ENCODE measurements around the gene CNTN2. TPM values are rescaled to one million over a fixed set of nuclear protein-coding genes. Genes with fewer than 3 reads are reported as not detected.
A peak's percentile ranks its signal among the peaks of the same experiment; 100 is the strongest.

The CNTN2 gene
- total RNA-seq, 1 donor from 2014 or later: 8.0 TPM

DNA sequence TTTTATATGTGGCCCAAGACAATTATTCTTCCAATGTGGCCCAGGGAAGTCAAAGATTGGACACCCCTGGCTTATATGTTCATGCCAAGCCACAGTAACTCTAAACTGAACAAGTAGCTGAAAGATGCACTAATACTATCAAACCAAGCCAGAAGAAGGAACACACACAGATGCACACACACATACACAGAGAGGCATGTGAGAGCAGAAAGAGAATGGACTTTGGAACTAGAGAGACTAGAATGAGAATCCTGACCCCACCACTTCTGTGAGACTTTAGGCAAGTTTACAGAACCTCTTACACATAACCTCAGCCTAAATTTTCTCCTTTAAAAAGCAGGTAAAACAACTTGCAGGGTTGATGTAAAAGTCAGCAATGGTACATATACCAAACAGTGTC lies 52.4 kb downstream of the CNTN2 start:
- intact Hi-C loops (cut with DNase I): loop anchor here (2.0 kb wide), 1 partner anchor 21 kb away; no protein-coding TSS in a partner anchor
- DNase-seq (ENCODE audit: low spot score) (no peak), ATAC-seq (no peak)

DNA sequence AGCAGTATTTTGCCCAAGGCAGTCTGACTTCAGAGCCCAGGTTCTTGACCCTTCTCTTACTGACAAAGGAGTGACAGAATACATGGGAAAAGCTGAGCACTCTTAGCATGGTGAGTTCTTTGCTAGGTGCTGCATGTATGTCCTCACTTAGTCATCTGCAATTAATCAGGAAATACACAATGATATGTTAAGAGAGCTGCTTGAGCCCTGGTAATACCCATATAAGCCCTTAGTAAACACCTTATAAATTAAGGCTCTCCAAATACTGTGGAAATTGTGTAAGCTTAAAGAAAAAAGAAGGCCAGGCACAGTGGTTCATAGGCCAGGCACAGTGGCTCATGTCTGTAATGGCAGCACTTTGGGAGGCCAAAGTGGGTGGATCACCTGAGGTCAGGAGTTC lies 55.2 kb downstream of the CNTN2 start:
- intact Hi-C loops (cut with DNase I): no loop called here
- DNase-seq (ENCODE audit: low spot score) (no peak), ATAC-seq (no peak)

DNA sequence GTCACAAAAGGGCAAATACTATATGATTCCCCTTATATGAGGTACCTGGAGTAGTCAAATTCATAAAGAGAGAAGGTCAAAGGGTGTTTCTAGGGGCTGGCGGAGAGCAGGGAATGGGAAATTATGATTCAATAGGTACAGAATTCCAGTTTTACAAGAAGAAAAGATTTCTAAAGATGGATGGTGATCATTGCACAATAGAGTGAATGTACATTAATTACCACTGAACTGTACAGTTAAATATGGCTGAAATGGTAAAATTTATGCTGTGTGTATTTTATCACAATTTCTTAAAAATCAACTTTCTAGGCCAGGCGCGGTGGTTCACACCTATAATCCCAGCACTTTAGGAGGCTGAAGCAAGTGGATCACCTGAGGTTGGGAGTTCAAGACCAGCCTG lies 59.4 kb downstream of the CNTN2 start:
- ATAC-seq (no peak), DNase-seq (ENCODE audit: low spot score) (no peak)
- intact Hi-C loops (cut with DNase I): no loop called here

DNA sequence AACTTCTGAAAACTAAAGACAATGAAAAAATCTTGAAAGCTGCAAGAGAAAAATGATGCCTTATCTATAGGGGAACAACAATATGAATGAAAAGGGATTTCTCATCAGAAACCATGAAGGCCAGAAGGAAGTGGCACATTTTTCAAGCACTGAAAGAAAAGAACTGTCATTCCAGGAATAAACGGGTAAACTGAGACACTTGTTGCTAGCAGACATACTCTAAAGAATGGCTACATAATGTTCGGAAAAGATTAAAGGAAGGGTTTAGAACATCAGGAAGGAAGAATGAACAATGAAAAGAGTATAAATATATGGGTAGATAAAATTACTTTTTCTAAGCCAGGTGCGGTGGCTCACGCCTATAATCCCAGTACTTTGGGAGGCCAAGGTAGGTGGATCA lies 64.3 kb downstream of the CNTN2 start:
- ATAC-seq: no peak
- no peak for DNase-seq (ENCODE audit: low spot score)
- intact Hi-C loops (cut with DNase I): no loop called here

DNA sequence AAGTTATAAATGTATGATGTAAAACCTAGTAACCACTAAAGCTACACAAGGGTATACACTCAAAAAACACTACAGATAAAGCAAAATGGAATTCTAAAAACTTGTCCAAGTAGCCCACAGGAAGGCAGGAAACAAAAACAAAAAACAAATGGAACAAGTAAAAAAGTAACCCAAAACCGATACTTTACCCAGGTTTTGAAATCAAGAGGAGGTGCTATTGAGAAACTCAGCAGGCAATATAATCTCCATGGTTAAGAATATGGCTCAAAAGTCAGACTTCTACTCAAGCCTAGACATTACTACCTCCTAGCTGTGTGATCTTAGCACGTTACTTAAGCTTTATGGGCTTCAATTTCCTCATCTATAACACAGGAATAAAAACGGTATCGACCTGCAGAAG lies 65.5 kb downstream of the CNTN2 start:
- DNase-seq (ENCODE audit: low spot score) (no peak), ATAC-seq (no peak)
- intact Hi-C loops (cut with DNase I): no loop called here

DNA sequence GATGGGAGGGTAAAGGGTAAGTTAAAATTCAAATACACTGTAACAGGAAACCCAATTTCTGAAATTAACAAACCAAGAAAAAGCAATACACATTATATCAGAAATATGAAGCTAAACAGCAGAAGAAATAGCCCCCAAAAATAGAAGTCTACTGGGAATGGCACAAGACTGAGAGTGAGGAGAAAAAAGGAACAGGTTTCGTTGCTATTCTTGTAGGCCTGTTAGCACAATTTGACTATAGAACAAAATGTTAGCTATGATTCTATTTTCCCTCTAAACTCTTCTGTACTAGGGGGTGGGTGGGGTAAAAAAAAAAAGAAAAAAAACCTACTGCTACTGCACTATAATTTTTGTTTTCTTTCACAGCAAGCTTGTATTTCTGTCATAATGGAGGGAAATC lies 66.3 kb downstream of the CNTN2 start:
- intact Hi-C loops (cut with DNase I): no loop called here
- ATAC-seq: no peak

DNA sequence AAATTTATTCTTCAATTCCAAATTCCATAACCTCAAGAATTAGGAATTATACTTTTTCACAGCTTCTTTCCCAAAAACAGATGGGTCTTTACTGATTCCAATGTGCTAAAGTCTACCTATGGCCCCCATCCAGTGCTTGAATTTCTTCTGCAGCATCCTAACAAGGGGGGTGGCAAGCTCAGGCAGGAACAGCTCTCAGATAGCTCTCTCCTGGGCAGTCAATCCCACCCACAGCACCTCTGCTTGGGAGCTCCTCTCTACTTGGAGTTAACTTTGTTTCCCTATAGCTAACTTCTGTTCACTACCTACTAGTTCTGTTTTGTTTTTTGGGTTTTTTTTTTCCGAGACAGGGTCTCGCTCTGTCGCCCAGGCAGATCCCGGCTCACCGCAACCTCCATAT lies 66.7 kb downstream of the CNTN2 start:
- intact Hi-C loops (cut with DNase I): no loop called here
- ATAC-seq (no peak), DNase-seq (ENCODE audit: low spot score) (no peak)

More for the DNA sequence above, 66.3 kb downstream of the CNTN2 start:
- no peak for DNase-seq (ENCODE audit: low spot score)

DNA sequence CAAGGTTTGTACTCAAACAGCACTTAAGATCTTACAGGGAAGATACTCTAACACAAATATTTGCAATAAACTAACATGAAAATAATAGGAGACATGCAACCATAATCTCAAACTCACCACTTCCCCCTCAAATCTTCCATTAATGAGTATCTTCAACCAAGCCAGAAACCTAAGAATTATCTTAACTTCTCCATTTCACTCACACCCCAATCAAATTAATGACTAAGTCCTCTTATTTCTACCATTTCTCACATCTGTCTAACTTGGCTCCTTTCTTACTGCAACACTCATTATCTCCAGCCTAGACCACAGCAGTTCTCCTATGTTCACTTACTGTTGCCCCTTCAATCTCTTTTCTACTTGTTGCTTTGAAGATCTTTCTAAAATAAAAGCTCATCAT lies 68.3 kb downstream of the CNTN2 start:
- intact Hi-C loops (cut with DNase I): no loop called here
- ATAC-seq: no peak
- DNase-seq (ENCODE audit: low spot score): no peak

DNA sequence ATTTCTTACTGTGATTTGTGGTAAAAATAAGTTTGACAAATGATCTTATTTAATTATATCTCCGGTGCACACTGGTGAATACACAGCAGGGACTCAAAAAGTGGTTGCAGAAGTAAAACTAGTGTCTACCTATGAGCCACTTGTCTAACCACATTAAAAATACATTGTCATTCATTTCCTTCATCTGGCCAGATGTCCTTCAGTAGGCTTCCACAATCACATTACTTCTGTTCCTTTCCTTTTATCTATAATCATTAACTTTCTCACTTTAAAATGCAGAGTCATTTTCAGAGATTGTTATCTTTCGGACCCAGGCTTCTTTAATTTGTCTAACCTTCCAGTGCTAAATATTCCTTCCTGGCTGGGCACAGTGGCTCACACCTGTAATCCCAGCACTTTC lies 75.7 kb downstream of the CNTN2 start:
- no peak for ATAC-seq
- intact Hi-C loops (cut with DNase I): no loop called here
- no peak for DNase-seq (ENCODE audit: low spot score)

DNA sequence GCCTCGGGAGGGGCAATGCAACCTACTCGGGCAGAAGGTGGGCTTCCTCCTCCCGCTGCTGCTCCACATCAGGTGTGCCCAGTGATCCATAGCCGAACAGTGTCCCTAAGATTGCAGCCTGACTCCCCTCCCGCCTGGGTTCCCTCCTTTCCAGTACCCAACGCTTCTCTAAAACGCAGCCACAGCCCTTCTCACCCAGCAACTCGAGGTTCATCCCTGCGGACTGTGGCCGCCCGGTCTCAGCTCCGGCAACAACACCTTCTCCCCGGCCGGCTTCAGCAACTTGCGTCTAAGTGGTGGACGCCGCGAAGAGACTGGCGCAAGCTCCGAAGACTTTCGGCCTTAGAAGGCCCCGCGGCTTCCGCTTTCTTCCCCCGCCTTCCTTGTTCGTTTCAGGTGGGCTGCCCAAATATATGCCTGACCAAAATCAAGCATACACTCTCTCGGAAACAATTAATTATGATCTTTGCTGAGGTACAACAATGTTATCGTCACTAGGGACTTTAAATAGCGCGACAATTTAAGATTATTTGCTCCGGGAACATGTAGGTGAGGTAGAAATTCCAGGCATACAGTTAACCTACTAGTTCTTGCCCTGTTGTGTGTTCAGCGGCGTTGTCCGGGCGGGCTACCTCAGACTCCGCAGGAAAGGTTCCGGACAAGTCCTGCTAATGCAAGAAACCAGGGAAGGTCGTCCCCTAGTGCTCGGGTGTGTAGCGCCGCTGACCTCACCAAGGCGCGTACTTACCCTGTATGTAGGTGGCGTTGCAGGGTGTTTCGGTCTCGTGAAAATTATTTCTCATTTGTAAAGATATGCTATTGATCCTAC lies 78.9 kb downstream of the CNTN2 start, which contains the start of gene RBBP5:
Gene RBBP5, minus strand, starts transcription at position 319 of the 829 bp plus-strand sequence. Its CDS starts 105 bp downstream, at position 214.
- ATAC-seq (peak; percentile 99), DNase-seq (ENCODE audit: low spot score) (peak; percentile 95)
- intact Hi-C loops (cut with DNase I): loop anchor here (5.0 kb wide), 1 partner anchor 210 kb away; no protein-coding TSS in a partner anchor

DNA sequence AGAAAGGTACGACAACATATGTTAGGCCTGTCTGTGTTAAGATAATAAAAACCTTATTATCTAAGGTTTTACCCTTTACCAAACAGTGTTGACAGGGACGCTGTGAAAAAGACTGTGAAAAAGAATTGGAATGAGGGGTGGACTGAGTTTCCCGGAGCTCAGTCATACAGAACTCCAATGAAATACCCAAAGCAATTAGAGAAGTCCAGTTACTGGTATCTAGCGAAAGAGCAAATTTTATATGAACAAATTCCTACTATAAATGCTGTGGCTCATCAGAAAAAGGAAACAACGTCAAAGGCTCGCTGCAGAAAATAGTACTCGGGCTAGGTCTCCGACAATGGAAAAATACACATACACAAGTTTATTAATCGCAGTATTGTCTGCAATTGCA lies 79.5 kb downstream of the CNTN2 start:
- ATAC-seq (peak; percentile 18), DNase-seq (ENCODE audit: low spot score) (no peak)
- intact Hi-C loops (cut with DNase I): loop anchor here (5.0 kb wide), 1 partner anchor 210 kb away; no protein-coding TSS in a partner anchor

DNA sequence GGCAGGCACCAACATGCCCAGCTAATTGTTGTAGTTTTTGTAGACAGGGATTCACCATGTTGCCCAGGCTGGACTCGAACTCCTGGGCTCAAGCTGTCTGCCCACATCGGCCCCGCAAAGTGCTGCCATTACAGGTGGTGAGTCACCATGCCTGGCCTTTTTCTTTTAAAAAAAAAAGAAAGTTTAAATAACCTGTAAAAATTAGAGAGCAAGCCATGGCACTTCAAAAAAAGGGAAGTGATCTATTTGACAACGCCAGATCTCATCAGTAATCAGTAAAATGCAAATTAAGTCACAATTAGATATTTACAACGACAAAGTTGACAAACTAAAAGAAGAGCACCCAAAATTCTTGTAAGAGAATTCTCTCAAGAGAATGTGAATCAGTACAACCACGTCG lies 81.7 kb downstream of the CNTN2 start:
- intact Hi-C loops (cut with DNase I): loop anchor here (5.0 kb wide), 1 partner anchor 208 kb away; no protein-coding TSS in a partner anchor
- DNase-seq (ENCODE audit: low spot score) (no peak), ATAC-seq (no peak)

DNA sequence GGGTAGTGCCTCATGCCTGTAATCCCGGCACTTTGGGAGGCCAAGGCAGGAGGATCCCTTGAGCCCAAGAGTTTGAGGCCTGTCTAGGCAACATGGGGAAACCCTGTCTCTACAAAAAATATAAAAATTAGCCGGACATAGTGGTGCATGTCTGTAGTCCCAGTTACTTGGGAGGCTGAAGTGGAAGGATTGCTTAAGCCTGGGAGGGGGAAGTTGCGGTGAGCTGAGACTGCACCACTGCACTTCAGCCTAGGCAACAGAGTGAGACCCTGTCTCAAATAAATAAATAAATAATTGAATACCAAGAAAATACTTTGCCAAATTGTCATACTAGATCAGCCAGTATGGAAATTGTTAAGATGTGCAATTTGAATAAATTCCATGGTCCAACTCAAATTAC lies 84.6 kb downstream of the CNTN2 start:
- no peak for DNase-seq (ENCODE audit: low spot score)
- no peak for ATAC-seq
- intact Hi-C loops (cut with DNase I): no loop called here

Other genes starting within 250 kb of the CNTN2 start
- 140 TPM for gene NFASC, start 172.3 kb upstream of the CNTN2 start, total RNA-seq
- gene TMEM81, start 41.2 kb downstream of the CNTN2 start, total RNA-seq: 2.8 TPM
- gene RBBP5, start 78.8 kb downstream of the CNTN2 start, total RNA-seq: 18.1 TPM
- 16.9 TPM for gene DSTYK, start 168.5 kb downstream of the CNTN2 start, total RNA-seq
- gene TMCC2, start 184.7 kb downstream of the CNTN2 start, total RNA-seq: 14.8 TPM